Measurements from ENCODE around the gene CENPH.

- TF ChIP-seq CTCF (IDR thresholded peaks at IDR 0.05) (no peak), POLR2A (IDR thresholded peaks at IDR 0.05) (no peak)
Measured at GRCh38 chr5:69148981-69149675, 40.3 kb upstream of the CENPH start.
